Stimulated activated CD8-positive, alpha-beta memory T cell treated with anti-CD3 and anti-CD28 coated beads, Interleukin-12 subunit alpha, Interleukin-12 subunit beta, amount 100 ng/mL, for 24 hours (primary cell): ENCODE data around the gene SSBP2.

Experiments
- DNase-seq: peaks from one replicate; pipeline ENCODE4 v3.0.0-alpha.2; 2020; ENCODE audit errors: extremely low read depth

SSBP2 gene

GRCh38 chr5:81389025-81389424, 361.9 kb downstream of the SSBP2 start:
- no peak for DNase-seq

- no peak for DNase-seq
These were observed 362.7 kb downstream of the SSBP2 start for GRCh38 chr5:81388169-81388568.

GRCh38 chr5:81383867-81384266, 367.0 kb downstream of the SSBP2 start:
- no peak for DNase-seq

GRCh38 chr5:81371354-81371876, 379.5 kb downstream of the SSBP2 start:
- DNase-seq, result no peak

GRCh38 chr5:81370912-81371311, 380.0 kb downstream of the SSBP2 start:
- DNase-seq, result no peak

- no peak for DNase-seq
These were observed 385.4 kb downstream of the SSBP2 start for GRCh38 chr5:81365541-81365940.

- no peak for DNase-seq
These were observed 387.6 kb downstream of the SSBP2 start for GRCh38 chr5:81363093-81363871.
